HepG2 (cell line): ENCODE measurements around the gene COMMD7. TPM values are rescaled to one million over a fixed set of nuclear protein-coding genes. Genes with fewer than 3 reads are reported as not detected.
A peak's percentile ranks its signal among the peaks of the same experiment; 100 is the strongest.

ENCODE experiments used
- FOXA3 ChIP-seq: IDR thresholded peaks from 2 replicates; pipeline ENCODE4 v1.6.1; 2016; ENCODE audit warnings: missing genetic modification reagents, missing compliant biosample characterization
- IRX3 ChIP-seq: sonication (generic); formaldehyde crosslinking; IDR thresholded peaks from 2 replicates; pipeline ENCODE4 v1.8.1; 2023; ENCODE audit warnings: mild to moderate bottlenecking, low read depth, missing genetic modification reagents, borderline replicate concordance
- MAF1 ChIP-seq: sonication (generic); formaldehyde crosslinking; IDR thresholded peaks from 2 replicates; pipeline ENCODE4 v1.5.0; 2020; ENCODE audit warnings: missing genetic modification reagents, borderline replicate concordance
- MXD4 ChIP-seq: IDR thresholded peaks from 2 replicates; pipeline ENCODE4 v1.6.1; 2016; ENCODE audit warnings: mild to moderate bottlenecking, missing biosample characterization, missing genetic modification reagents
- REXO4 ChIP-seq: sonication (generic); formaldehyde crosslinking; IDR thresholded peaks from 2 replicates; pipeline ENCODE4 v1.8.0; 2022; ENCODE audit warnings: missing genetic modification reagents, mild to moderate bottlenecking, borderline replicate concordance
- RFX3 ChIP-seq: IDR thresholded peaks from 2 replicates; pipeline ENCODE4 v1.6.1; 2016; ENCODE audit warnings: missing biosample characterization, missing genetic modification reagents
- SNAI1 ChIP-seq: sonication (generic); formaldehyde crosslinking; IDR thresholded peaks from 2 replicates; pipeline ENCODE4 v1.5.0; 2020; ENCODE audit warnings: mild to moderate bottlenecking, missing genetic modification reagents, borderline replicate concordance
- SOX5 ChIP-seq: IDR thresholded peaks from 2 replicates; pipeline ENCODE4 v1.6.1; 2016; ENCODE audit warnings: borderline replicate concordance
- ZBTB38 ChIP-seq: sonication (generic); formaldehyde crosslinking; IDR thresholded peaks from 2 replicates; pipeline ENCODE4 v1.5.1; 2020; ENCODE audit warnings: mild to moderate bottlenecking, missing genetic modification reagents
- ZFP90 ChIP-seq: sonication (generic); formaldehyde crosslinking; IDR thresholded peaks from 2 replicates; pipeline ENCODE4 v1.8.0; 2022; ENCODE audit warnings: missing genetic modification reagents, mild to moderate bottlenecking, inconsistent platforms, borderline replicate concordance
- ZNF12 ChIP-seq: sonication (generic); formaldehyde crosslinking; IDR thresholded peaks from 2 replicates; pipeline ENCODE4 v1.5.0; 2020; ENCODE audit warnings: missing genetic modification reagents
- ZNF598 ChIP-seq: sonication (generic); formaldehyde crosslinking; IDR thresholded peaks from 2 replicates; pipeline ENCODE4 v1.5.1; 2020; ENCODE audit warnings: mild to moderate bottlenecking, missing genetic modification reagents, borderline replicate concordance
- ZNF713 ChIP-seq: sonication (generic); formaldehyde crosslinking; IDR thresholded peaks from 2 replicates; pipeline ENCODE4 v1.4.0; 2020; ENCODE audit warnings: mild to moderate bottlenecking, missing genetic modification reagents
- ZNF775 ChIP-seq: sonication (generic); formaldehyde crosslinking; IDR thresholded peaks from 2 replicates; pipeline ENCODE4 v1.4.0; 2020; ENCODE audit warnings: missing genetic modification reagents, mild to moderate bottlenecking, moderate library complexity, borderline replicate concordance
- ZNF792 ChIP-seq: IDR thresholded peaks from 2 replicates; pipeline ENCODE4 v1.6.1; 2016
- ZSCAN30 ChIP-seq: sonication (generic); formaldehyde crosslinking; IDR thresholded peaks from 2 replicates; pipeline ENCODE4 v1.5.0; 2020; ENCODE audit warnings: mild to moderate bottlenecking, missing genetic modification reagents
- polyA plus RNA-seq, 8 experiments: library from polyadenylated mRNA; depleted of rRNA in 3 of 8; stranded (reverse) in 7 of 8; unstranded in 1 of 8; fragments of >200 nt; fragmentation: Illumina TruSeq in 4 of 8; extraction: Trizol in 4 of 8; gene quantifications; 2 replicates each; pipeline versions ENCODE4 v1.2.1 to v1.2.3, GENCODE V29; 2011 to 2016; ENCODE audit warnings: low read depth in 4 of 8, missing spikeins in 1 of 8, mixed read lengths in 1 of 8; ENCODE audit not compliant: insufficient read depth in 1 of 8
- total RNA-seq, 5 experiments: library from RNA; depleted of rRNA; stranded (reverse); fragments of >200 nt; fragmentation: Illumina TruSeq; extraction: Trizol; gene quantifications; 2 replicates each; pipeline ENCODE4 v1.2.3, GENCODE V29; 2016; ENCODE audit warnings: low read depth in 1 of 5
- TF ChIP-seq, protein P1 (sequence below): sonication (generic); formaldehyde crosslinking; IDR thresholded peaks from 2 replicates; pipeline ENCODE4 v1.4.0; 2020; ENCODE audit warnings: mild to moderate bottlenecking, missing genetic modification reagents
- TF ChIP-seq, protein P2 (sequence below): sonication (generic); formaldehyde crosslinking; IDR thresholded peaks from 2 replicates; pipeline ENCODE4 v1.4.0; 2020; ENCODE audit warnings: missing genetic modification reagents

Gene COMMD7
- total and polyA plus RNA-seq, 2 of the 13 experiments (the other 11 are each of a cell fraction or from before 2014, with no cell fraction given): 42.1 to 53.3 TPM

DNA sequence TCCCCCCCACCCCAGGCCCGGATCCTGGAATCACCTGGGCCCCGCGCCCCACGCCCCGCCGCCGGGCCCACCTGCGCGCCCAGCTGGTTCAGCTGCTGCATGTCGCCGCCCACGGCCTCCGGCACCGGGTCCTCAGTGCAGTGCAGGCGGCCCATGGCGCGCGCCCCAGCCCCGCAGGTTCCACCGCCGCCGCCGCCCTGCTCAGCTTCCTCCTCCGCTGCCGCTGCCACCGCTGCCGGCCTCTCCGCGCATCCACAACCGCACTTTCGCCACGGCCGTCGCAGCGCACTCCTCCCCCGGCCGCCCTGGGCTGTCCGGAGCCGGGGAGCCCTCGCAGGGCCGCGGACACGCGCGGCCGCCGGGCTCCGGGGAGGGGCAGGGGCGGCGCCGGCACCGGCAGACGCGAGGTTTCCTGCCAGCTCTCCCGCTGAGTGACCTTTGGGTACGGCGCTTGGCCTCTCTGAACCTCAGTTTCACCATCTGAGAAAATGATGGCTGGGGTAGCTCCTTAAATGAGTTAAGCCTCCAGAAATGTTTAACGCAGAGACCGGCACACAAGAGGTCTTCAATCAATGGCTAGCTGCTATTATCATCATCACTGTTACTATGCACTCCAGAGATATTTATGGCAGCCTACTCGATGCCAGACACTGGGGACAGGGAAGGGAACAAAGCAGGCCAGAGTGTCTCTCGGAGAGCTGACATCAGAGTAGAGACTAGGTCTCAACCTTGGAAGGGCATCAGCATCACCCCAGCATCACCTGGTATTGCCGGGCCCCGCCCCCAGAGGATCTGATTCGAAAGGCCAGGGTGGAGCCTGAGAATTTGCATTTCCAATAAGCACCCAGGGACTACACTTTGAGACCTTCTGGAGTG is at the start of gene COMMD7 (continued):
- no peak for TF ChIP-seq RFX3 (CRISPR knock-in tag)
- TF ChIP-seq MXD4 (CRISPR knock-in tag): peak; percentile 44; the same call in 1 of the 2 replicates
- TF ChIP-seq ZSCAN30: no peak
- 0 out of 2 replicates have a peak, but pooled peaks have one; percentile 8 for TF ChIP-seq ZFP90
- TF ChIP-seq FOXA3: peak; percentile 36; the same call in 1 of the 2 replicates
- 0 out of 2 replicates have a peak, but pooled peaks have one; percentile 23 for TF ChIP-seq IRX3 (CRISPR knock-in tag)
- peak; percentile 72; the same call in 1 of the 2 replicates for TF ChIP-seq ZBTB38 (CRISPR knock-in tag)
- TF ChIP-seq, protein P1, sequence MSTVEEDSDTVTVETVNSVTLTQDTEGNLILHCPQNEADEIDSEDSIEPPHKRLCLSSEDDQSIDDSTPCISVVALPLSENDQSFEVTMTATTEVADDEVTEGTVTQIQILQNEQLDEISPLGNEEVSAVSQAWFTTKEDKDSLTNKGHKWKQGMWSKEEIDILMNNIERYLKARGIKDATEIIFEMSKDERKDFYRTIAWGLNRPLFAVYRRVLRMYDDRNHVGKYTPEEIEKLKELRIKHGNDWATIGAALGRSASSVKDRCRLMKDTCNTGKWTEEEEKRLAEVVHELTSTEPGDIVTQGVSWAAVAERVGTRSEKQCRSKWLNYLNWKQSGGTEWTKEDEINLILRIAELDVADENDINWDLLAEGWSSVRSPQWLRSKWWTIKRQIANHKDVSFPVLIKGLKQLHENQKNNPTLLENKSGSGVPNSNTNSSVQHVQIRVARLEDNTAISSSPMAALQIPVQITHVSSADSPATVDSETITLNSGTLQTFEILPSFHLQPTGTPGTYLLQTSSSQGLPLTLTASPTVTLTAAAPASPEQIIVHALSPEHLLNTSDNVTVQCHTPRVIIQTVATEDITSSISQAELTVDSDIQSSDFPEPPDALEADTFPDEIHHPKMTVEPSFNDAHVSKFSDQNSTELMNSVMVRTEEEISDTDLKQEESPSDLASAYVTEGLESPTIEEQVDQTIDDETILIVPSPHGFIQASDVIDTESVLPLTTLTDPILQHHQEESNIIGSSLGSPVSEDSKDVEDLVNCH (CRISPR knock-in tag): no peak
- TF ChIP-seq, protein P2, sequence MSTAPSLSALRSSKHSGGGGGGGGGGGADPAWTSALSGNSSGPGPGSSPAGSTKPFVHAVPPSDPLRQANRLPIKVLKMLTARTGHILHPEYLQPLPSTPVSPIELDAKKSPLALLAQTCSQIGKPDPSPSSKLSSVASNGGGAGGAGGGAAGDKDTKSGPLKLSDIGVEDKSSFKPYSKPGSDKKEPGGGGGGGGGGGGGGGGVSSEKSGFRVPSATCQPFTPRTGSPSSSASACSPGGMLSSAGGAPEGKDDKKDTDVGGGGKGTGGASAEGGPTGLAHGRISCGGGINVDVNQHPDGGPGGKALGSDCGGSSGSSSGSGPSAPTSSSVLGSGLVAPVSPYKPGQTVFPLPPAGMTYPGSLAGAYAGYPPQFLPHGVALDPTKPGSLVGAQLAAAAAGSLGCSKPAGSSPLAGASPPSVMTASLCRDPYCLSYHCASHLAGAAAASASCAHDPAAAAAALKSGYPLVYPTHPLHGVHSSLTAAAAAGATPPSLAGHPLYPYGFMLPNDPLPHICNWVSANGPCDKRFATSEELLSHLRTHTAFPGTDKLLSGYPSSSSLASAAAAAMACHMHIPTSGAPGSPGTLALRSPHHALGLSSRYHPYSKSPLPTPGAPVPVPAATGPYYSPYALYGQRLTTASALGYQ (CRISPR knock-in tag): no peak
- no peak; the same call in 1 of the 2 replicates for TF ChIP-seq REXO4
- 0 out of 2 replicates have a peak, but pooled peaks have one; percentile 72 for TF ChIP-seq ZNF713 (CRISPR knock-in tag)
- peak; percentile 52; the same call in 1 of the 2 replicates for TF ChIP-seq ZNF12 (CRISPR knock-in tag)
- TF ChIP-seq SOX5 (CRISPR knock-in tag): no peak; the same call in 1 of the 2 replicates
- 0 out of 2 replicates have a peak, but pooled peaks have one; percentile 39 for TF ChIP-seq ZNF792 (CRISPR knock-in tag)
- no peak for TF ChIP-seq MAF1 (CRISPR knock-in tag)
- no peak for TF ChIP-seq ZNF598
- TF ChIP-seq SNAI1: no peak
- TF ChIP-seq ZNF775 (CRISPR knock-in tag): no peak
